Esophagus muscularis mucosa (tissue), 4 donors: ENCODE data around the gene FRMD4A. TPM values are rescaled to one million over a fixed set of nuclear protein-coding genes. Genes with fewer than 3 reads are reported as not detected.

ENCODE experiments used
- DNase-seq: peaks from one replicate; pipeline ENCODE4 v3.0.0-alpha.2; 2017; ENCODE audit errors: extremely low spot score
- H3K27ac ChIP-seq, 4 donors: fragments of 200-600 bp; sonication (generic); replicated peaks in 1 of 4; 1 replicate in 3 of 4; 2 replicates in 1 of 4; pipeline ENCODE4 v1.5.1; 2016 to 2019; ENCODE audit warnings: mild to moderate bottlenecking in 1 of 4
- H3K27me3 ChIP-seq, 4 donors: fragments of 200-600 bp; sonication (generic); one replicate each; pipeline versions ENCODE4 v1.5.1 to v1.6.0; 2016 to 2019
- H3K36me3 ChIP-seq, 4 donors: fragments of 200-600 bp; sonication (generic); one replicate each; pipeline ENCODE4 v1.5.1; 2016 to 2019
- H3K4me1 ChIP-seq, 4 donors: fragments of 200-600 bp; sonication (generic); one replicate each; pipeline ENCODE4 v1.5.1; 2016 to 2019
- H3K4me3 ChIP-seq, 4 donors: fragments of 200-600 bp; sonication (generic); 1 replicate in 2 of 4; 2 replicates in 2 of 4; pipeline ENCODE4 v1.5.1; 2016 to 2019; ENCODE audit warnings: mild to moderate bottlenecking in 4 of 4, moderate library complexity in 1 of 4
- H3K9me3 ChIP-seq, 4 donors: fragments of 200-600 bp; sonication (generic); 1 replicate in 3 of 4; 2 replicates in 1 of 4; pipeline ENCODE4 v1.5.1; 2016 to 2019
- EP300 ChIP-seq: sonication (generic); formaldehyde crosslinking; IDR thresholded peaks from one replicate; pipeline ENCODE4 v1.6.1; 2017; ENCODE audit warnings: antibody characterized with exemption
- POLR2A ChIP-seq: fragments of 450-650 bp; IDR thresholded peaks from one replicate; pipeline ENCODE4 v1.6.1; 2017; ENCODE audit warnings: antibody characterized with exemption, moderate library complexity, mild to moderate bottlenecking, low read depth
- POLR2AphosphoS5 ChIP-seq, 2 donors: sonication (generic); formaldehyde crosslinking; IDR thresholded peaks; one replicate each; pipeline ENCODE4 v1.6.1; 2017; ENCODE audit warnings: antibody characterized with exemption in 2 of 2
- WGBS: methylation state at CpG from one replicate; pipeline ENCODE4 v1.1.5; 2018; 5-methylcytosine and 5-hydroxymethylcytosine counted together
- intact Hi-C: fragments of 100-400 bp; cut with DNase I; formaldehyde crosslinking; loops from one replicate; pipeline ENCODE4 v1.15.1; 2023
- total RNA-seq, 4 donors: library from RNA; depleted of rRNA; stranded (reverse); fragments of >200 nt; gene quantifications; one replicate each; pipeline versions ENCODE4 v1.1.0 to v1.2.1, GENCODE V29; 2016
- TF ChIP-seq, protein P1 (sequence below), 3 experiments: fragments of 200-600 bp in 2 of 3; fragments of 450-650 bp in 1 of 3; sonication (generic) in 2 of 3; IDR thresholded peaks; one replicate each; pipeline ENCODE4 v1.5.1; 2017 to 2019; ENCODE audit warnings: antibody characterized with exemption in 3 of 3, mild to moderate bottlenecking in 2 of 3, moderate library complexity in 1 of 3

Gene FRMD4A
- total RNA-seq, 4 donors from 2014 or later = 17.0 to 28.8 (median 21.8) TPM

DNA sequence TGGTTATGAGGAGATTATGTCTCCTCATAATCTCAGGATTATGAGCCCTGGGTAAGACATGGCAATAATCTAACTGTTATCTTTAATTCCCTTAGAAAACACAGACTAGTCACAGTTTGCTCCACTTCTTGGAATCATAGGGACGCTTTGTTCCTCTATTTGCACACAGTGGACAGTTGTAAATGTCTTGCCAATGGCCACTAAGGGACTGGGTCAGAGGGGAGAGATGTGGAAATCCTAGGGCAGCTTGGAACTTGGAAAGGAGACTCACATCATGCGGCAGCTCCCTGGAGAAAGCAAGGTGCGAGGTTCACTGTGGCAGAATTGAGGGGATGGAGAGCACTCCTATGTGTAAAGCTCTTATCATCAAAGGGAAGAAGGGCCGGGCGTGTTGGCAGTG, 477.9 kb downstream of the FRMD4A start:
- TF ChIP-seq, protein P1, sequence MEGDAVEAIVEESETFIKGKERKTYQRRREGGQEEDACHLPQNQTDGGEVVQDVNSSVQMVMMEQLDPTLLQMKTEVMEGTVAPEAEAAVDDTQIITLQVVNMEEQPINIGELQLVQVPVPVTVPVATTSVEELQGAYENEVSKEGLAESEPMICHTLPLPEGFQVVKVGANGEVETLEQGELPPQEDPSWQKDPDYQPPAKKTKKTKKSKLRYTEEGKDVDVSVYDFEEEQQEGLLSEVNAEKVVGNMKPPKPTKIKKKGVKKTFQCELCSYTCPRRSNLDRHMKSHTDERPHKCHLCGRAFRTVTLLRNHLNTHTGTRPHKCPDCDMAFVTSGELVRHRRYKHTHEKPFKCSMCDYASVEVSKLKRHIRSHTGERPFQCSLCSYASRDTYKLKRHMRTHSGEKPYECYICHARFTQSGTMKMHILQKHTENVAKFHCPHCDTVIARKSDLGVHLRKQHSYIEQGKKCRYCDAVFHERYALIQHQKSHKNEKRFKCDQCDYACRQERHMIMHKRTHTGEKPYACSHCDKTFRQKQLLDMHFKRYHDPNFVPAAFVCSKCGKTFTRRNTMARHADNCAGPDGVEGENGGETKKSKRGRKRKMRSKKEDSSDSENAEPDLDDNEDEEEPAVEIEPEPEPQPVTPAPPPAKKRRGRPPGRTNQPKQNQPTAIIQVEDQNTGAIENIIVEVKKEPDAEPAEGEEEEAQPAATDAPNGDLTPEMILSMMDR (IDR thresholded peaks at IDR 0.05) = no peak
- TF ChIP-seq POLR2AphosphoS5 (IDR thresholded peaks at IDR 0.05) = peak in 1 of 2 donors; percentile 39
- intact Hi-C loops = no loop called here
- no peaks in the 10 kb centered on the region for H3K9me3 ChIP-seq
- DNase-seq = no peak
- WGBS = 91% methylated on average over 5 of the region's 5 CpGs
- H3K27ac ChIP-seq = peak overlapping the region; percentile 37 to 70 (median 50)
- no peaks in the 10 kb centered on the region for H3K36me3 ChIP-seq
- peaks cover 18 to 23% (median 21%) of the 10 kb centered on the region in 4 donors for H3K4me1 ChIP-seq
- no peaks in the 10 kb centered on the region for H3K27me3 ChIP-seq
- no peak overlapping the region for H3K4me3 ChIP-seq

DNA sequence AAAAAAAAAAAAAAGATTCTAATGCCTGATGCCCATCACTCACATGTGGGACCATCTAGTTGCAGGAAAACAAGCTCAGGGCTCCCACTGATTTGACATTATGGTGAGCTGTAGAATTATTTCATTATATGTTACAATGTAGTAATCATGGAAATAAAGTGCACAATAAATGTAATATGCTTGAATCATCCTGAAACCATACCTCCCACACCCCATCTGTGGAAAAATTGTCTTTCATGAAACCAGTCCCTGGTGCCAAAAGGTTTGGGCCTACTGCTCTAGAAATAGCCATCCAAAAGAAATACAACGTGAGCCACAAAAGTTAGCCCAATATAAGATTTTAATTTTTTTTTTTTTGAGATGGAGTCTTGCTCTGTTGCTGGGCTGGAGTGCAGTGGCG, 478.8 kb downstream of the FRMD4A start:
- H3K36me3 ChIP-seq = no peaks in the 10 kb centered on the region
- intact Hi-C loops = no loop called here
- H3K4me1 ChIP-seq = peaks cover 27 to 32% (median 30%) of the 10 kb centered on the region in 4 donors
- TF ChIP-seq, protein P1 (IDR thresholded peaks at IDR 0.05) = no peak
- TF ChIP-seq EP300 = no peak
- TF ChIP-seq POLR2AphosphoS5 (IDR thresholded peaks at IDR 0.05) = no peak
- no peak for TF ChIP-seq POLR2A
- H3K9me3 ChIP-seq = no peaks in the 10 kb centered on the region
- 93% methylated on average over 2 of the region's 2 CpGs for WGBS
- H3K27me3 ChIP-seq = no peaks in the 10 kb centered on the region
- H3K27ac ChIP-seq = no peak overlapping the region
- DNase-seq = no peak
- H3K4me3 ChIP-seq = no peak overlapping the region

DNA sequence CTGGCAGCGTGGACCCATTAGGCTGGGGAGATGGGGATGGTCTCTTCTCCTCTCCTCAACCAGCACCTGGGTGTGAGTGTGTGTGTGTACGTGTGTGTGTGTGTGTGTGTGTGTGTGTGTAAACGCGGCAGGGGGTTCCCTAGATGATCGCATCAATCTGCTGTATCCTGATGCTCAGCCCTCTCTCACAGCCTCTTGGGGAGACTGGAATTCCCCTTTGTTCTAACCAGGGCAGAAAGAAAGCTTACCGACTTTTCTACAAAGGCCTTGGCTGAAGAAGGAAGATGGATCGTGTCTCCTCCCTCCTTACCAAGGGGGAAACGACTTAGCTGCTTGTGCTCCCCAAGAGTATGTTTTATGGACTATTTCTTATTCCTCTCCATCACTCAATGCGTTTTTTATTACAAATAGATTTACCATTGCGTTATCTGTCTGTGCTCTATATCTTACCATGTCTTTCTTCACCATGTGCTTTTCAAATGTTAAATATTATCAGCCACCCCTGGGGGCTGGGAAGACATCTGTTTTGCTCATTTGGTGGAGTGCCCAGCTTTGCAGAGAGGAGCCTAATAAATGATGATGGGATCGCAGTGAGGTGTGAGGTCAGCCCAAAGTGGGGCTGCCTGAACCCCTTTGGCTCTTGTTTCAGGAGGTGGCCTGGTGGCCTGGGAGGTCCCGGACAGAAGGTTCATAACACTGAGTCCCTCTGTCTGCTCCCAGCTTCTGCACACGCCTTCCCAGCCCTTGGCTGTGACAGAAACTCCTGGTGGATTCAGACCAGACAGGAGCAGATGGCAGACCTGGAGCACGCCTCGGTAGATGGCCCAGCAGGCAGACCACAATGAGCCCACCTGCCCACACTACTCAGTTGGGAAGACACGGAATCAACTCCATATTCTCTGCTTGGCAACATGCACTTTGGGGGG, 481.9 kb downstream of the FRMD4A start:
- peaks cover 0 to under 1% (median 0%) of the 10 kb centered on the region in 4 donors for H3K27me3 ChIP-seq
- H3K4me3 ChIP-seq = no peak overlapping the region
- H3K27ac ChIP-seq = no peak overlapping the region
- TF ChIP-seq, protein P1 (IDR thresholded peaks at IDR 0.05) = no peak
- TF ChIP-seq POLR2AphosphoS5 (IDR thresholded peaks at IDR 0.05) (no peak), POLR2A (no peak), EP300 (no peak)
- intact Hi-C loops = no loop called here
- H3K36me3 ChIP-seq = no peaks in the 10 kb centered on the region
- H3K4me1 ChIP-seq = peaks cover 26 to 28% (median 27%) of the 10 kb centered on the region in 4 donors
- 83% methylated on average over 13 of the region's 16 CpGs for WGBS
- H3K9me3 ChIP-seq = no peaks in the 10 kb centered on the region
- DNase-seq = no peak

DNA sequence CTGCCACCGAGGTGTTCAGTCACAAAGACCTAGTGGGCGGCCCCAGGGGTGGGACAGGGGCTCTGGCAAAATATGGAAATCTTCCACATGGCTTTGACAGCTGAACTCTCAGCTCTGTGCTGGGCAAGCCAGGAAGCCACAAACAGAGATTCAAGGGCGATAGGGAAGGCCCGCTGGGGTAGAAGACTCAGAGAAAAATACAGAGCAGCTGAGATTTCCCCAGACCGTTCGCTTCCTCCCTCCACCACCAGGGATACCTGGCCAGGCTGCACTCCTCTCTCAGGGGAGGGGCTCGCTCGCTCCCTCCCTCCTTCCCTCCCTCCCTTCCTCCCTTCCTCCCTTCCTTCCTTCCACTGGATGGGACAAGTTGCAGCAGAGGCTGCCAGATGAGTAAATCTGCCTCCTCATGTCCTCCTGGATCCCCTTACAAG, 483.5 kb downstream of the FRMD4A start:
- WGBS = 62% methylated on average over 7 of the region's 8 CpGs

More for the DNA sequence above, 483.5 kb downstream of the FRMD4A start:
- TF ChIP-seq POLR2A (no peak), EP300 (no peak), POLR2AphosphoS5 (IDR thresholded peaks at IDR 0.05) (no peak)
- TF ChIP-seq, protein P1 (IDR thresholded peaks at IDR 0.05) = no peak
- DNase-seq = no peak
- peaks cover 0 to 3% (median 0%) of the 10 kb centered on the region in 4 donors for H3K27me3 ChIP-seq
- H3K4me3 ChIP-seq = no peak overlapping the region
- no peaks in the 10 kb centered on the region for H3K36me3 ChIP-seq
- intact Hi-C loops = no loop called here
- no peaks in the 10 kb centered on the region for H3K9me3 ChIP-seq
- no peak overlapping the region for H3K27ac ChIP-seq
- H3K4me1 ChIP-seq = peaks cover 13 to 24% (median 16%) of the 10 kb centered on the region in 4 donors
